ENCODE data around the gene NECAB3.
A peak's percentile ranks its signal among the peaks of the same experiment; 100 is the strongest.

NECAB3 gene

GRCh38 chr20:33697129-33697528 is 22.9 kb upstream of the NECAB3 start:
- no peak for DNase-seq (ENCODE audit: low read depth)

DNA sequence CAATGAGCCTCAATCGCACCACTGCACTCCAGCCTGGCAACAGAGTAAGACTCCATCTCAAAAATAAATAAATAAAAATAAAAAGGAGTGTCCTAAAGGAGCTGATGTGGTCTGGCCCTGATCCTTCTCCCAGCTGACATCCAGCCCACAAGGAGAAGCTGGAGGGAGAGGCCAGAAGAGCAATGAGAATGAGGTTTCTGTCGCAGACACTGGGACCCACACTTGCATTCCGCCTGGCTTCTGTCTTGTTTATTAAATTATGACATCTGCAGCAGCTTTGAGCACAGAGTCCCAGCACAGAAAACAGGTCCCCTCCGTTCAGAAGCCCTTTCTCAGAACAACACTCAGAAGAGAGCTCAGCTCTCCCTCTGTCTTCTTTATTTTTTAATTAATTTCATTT is 22.2 kb upstream of the NECAB3 start:
- no peak for DNase-seq (ENCODE audit: low read depth)

- DNase-seq (ENCODE audit: low read depth) = no peak
Measured at GRCh38 chr20:33694639-33695012, 20.4 kb upstream of the NECAB3 start.

DNA sequence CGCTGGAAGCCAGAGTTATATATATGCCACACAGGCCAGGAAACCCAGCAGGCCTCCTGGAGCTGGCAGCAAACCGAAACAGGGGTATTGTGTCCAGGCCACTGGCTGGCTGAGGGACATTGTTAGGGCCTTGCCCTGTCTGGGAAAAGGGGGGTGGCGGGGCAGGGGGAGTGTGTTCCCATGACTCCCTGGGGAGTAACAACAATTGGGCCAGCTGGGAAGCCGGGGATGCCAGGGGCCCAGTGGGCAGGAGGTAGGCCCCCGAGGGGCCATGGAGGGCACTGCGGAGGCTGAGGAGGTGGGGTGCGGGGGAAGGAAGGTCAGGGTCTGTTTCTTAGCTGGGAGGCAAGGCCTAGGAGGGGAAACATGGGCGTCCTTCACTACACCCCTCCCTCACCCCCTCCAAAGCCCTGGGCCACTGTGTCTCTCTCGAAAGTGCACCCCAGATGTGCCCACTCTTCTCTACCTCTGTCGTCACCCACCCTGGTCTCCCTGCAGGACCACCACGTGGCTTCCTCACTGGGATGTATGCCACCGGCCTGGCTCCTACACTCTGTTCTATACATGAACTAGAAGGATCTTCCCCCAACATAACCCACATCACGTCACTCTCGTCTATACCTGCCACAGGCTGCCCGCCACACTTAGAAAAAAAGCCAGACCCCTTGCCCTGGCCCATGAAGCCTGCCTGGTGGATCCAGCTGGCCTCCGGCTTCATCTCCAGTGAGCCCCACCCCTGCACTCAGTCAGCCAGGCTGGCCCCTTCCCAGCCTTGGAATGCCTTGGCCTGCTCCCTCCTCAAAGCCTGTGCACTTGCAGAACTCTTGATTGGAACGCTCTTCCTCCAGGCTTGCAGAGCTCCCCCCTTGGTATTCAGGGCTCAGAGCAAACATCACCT is 19.8 kb upstream of the NECAB3 start:
- no peak for DNase-seq (ENCODE audit: low read depth)

DNA sequence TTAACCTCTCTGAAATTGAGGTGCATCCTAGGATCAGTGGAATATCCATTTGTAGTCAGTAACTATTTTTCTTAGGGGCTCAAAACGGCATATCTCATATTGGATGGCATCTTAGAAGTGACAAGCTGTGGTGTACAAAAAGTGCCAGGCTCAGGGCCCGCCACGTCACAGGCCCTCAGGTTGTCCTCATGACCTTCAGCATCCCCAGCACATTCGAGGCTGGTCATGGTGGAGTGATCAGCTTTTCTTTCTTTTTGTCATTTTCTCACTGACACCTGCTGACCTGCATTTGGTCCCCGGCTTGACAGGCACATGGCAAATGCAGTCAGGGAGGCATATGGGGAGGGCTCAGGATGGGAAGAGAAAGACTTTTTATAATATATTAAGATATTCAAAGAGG is 19.1 kb upstream of the NECAB3 start:
- DNase-seq (ENCODE audit: low read depth) = no peak

GRCh38 chr20:33689973-33690372 is 15.7 kb upstream of the NECAB3 start:
- no peak for DNase-seq (ENCODE audit: low read depth)

DNA sequence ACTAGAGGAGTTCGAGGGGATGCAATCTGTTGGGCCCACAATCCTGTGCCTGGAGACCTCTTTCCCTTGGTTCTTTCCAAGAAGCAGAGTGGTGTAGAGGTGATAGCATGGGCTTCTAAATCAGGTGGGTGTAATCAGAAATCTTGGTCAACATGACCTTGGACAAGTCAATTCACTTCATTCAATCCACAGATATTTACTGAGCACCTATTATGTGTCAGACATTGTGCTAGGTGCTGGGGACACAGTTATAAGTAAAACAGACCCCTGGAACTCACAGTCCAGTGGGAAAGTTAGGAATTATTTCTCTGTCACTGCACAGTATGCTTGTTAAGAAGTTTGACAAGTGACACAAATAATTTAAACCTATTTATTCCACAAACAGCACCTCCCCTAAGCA is 15.3 kb upstream of the NECAB3 start:
- DNase-seq (ENCODE audit: low read depth) = no peak

- DNase-seq (ENCODE audit: low read depth) = no peak
Measured at GRCh38 chr20:33688938-33689424, 14.8 kb upstream of the NECAB3 start.

- no peak for DNase-seq (ENCODE audit: low read depth)
Measured at GRCh38 chr20:33687993-33688937, 14.0 kb upstream of the NECAB3 start.

GRCh38 chr20:33687370-33687915 is 13.2 kb upstream of the NECAB3 start:
- no peak for DNase-seq (ENCODE audit: low read depth)

- no peak for DNase-seq (ENCODE audit: low read depth)
Measured at GRCh38 chr20:33686984-33687366, 12.7 kb upstream of the NECAB3 start.

DNA sequence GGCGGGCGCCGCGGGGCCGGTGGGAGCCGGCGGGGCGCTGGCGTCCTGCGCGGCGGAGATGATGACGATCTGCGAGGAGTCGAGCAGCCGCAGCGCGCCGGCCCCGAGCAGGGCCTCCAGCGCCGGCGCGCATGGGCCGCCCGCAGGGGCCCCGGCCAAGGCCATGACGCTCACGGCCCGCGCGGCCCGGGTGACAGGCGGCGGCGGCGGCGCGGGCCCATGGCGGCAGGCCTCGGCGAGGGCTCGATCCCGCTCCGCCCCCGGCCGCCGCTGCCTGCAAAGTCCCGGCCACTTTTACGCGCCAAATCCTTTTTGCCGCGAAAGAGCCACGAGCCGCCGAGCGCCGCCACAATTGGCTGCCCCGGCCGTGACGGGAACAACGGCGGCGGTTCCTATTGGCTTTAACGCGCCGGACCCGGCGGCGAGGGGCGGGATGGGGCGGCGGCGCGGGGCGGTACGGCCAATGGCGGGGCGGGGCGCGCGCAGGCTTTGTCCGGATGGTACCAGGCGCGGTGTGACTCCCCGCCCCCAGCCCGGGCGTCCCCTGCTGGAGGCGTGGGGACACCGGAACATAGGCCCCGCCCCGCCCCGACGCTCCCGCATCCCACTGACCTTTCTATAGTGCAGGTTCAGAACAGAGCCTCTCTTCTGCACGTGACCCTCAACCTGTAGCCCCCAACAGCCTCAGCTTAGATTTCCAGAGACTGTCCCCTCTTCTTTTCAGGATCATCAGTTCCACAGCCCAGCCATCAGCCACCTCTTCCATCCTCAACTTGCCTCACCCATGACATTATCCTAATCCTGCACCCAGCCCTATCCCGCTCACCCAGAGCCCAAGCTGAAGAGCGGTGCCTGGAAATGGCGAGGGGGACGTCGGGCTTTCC is 12.1 kb upstream of the NECAB3 start, which contains the start of gene E2F1:
E2F1 (minus strand) TSS at position 286 of the 884 bp plus-strand sequence; CDS start at position 165, 121 bp downstream.
- peak; percentile 95 for DNase-seq (ENCODE audit: low read depth)

DNA sequence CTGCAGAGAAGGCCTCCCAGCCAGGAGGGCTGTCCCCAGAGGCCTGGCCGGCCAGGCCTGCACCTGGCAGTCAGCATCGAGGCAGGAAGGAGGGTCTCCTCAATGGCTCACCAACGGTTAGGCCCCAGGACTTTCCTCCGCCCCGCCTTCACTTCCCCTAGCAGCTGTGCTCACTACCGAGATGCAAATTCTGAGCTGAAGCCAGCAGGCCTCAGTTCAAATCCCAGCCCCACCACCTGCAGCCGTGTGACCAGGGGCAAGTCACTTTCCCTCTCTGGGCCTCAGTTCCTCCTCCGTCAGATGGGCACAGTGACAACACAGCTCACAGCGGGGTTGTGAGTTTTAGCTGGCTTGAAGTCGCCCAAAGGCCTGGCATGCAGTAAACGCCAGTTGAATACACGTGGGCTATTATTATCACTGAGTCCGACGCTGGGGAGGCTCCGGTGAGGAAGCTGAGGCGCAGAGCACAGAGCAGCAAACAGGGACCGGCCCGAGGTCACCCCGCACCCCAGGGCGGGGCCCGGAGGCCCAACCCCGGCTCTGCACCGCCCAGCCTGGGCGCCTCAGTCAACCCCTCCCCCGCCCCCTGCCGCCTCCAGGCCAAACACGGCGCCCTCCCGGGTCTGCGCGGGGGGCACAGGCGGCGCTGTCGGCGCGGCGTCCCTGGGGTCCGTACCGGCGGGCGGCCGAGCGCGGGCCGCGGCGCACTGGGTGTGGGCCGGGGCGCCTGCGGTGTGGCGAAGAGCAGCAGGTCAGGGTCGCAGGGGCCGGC is 11.3 kb upstream of the NECAB3 start:
- peak; percentile 65 for DNase-seq (ENCODE audit: low read depth)

DNA sequence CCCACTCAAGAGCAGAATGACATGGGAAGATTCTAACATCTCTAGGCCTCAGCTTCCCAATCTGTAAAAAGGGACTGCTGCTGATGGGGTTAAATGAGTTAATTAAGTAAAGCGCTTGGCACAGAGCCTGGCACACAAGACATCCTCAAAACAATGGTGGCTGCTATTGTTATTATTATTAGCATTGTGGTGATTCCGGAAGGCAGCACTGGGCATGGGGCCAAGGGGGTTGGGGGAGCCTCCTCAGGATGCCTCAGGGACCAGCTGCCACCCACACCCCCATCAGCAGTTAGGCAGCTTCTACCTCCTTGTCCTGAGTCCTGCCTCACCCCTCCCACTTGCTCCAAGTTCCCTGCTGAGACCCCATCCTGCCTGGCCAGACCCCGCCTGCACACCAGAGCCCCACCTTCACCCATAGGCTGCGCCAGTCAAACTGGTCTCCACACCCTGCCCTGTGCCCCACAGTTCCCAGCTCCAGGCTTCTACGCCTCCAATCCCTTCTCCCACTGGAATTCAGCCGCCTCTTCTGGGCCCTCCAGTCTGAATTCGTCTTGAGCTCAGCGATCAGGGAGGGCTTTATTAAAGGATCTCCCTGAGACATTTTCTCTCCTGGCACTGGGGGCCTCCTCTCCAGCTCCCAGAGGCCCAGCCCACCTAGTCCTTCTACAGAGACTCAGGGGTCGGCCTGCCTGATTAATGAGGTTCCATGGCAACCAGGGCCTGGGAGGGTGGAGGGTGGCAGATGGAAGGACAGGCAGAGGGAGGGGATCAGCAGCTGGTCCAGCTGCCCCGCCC is 10.5 kb upstream of the NECAB3 start:
- no peak for DNase-seq (ENCODE audit: low read depth)

DNA sequence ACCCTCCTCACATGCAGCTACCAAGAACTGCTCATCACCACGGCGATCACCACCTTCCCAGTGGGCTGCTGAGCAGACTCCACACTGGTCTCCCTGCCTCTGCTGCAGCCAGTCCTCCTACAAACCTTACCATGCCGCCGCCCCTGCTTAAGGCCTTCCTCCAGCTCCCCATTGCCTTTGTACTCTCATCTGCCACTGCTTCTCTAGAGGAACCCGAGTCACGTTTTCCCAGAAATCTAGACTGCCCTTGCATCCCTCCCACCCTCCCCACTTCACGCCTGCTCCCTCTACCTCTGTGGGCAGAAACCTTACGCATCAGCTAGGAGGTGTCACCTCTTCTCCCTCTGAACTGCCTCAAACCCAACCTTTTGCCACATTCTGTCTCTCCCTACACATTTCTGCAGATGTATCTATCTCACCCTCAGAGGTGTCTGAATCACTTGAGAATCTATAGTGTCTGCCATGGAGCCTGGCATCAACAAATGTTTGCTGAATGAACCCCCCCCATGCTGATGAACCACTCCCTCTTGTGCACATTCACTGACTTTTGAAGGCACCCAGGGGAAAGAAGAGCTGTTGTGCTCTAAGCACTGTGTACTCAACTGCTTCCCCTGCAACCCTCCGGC is 7.6 kb upstream of the NECAB3 start:
- no peak for DNase-seq (ENCODE audit: low read depth)

GRCh38 chr20:33681288-33681687 is 7.1 kb upstream of the NECAB3 start:
- DNase-seq (ENCODE audit: low read depth) = no peak

DNA sequence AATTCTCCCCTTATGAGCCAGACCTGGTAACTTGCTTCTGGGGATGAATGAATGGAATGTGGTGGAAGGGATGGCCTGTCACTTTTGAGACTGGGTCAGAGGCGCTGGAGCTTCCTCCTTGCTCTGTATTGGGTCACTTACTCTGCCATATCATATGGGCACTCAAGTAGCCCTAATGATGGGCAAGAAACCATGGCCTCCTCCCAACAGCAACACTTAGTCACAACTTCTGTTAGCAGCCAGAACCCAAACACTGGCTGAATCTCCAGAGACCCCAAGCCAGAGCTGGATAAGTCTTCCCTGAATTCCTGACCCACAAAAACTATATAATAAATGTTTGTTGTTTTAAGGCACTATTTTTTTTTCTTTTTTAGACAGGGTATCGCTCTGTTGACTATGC is 6.5 kb upstream of the NECAB3 start:
- no peak for DNase-seq (ENCODE audit: low read depth)

- no peak for DNase-seq (ENCODE audit: low read depth)
Measured at GRCh38 chr20:33679758-33680485, 5.7 kb upstream of the NECAB3 start.
